ENCODE data around the gene GNA12.

GNA12 gene

DNA sequence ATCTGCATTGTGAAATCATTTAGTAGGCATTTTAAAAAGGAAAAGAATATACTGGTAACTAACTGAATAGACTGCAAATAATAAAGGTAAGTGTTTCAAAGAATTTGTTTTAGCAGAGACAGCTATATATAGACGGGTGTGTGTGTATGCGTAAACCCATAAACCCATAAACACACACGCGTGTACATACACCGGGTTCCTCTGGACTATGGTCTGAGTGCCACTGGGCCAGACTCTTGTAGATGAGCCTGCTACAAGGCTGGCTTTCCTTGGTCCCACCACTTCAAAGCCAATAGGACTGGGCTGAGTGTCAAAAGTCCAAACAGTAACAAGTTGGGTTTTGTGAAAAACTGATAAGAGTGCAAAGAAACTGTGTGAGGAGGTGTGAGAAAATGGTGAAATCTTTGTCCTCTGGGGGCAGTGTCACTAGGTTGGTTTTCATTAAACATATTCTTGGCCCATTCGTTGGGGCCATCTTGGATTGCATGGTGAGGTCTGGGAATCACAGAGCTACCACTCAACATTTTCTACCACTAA lies 39.8 kb downstream of the GNA12 start:
- no peak for DNase-seq (ENCODE audit: low read depth in 2 of 2)

DNA sequence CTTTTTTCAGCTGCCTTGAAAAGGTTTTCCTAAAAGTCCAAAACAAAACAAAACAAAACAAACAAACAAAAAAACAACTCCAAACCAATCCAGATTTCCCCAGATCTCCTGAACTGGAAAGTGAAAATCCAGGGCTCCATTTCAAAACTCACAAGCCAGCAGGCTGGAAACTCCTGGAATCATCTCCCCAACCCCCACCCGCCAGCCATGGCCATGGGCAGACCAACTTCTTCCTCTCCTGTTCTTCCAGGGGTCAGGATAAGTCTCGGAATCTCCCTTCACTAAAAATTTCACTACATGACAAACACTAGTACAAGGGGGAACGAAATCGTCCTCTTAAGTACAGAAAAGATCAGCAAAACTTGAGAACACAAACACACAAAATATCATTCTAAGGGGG lies 40.4 kb downstream of the GNA12 start:
- DNase-seq (ENCODE audit: low read depth in 2 of 2) = no peak

DNA sequence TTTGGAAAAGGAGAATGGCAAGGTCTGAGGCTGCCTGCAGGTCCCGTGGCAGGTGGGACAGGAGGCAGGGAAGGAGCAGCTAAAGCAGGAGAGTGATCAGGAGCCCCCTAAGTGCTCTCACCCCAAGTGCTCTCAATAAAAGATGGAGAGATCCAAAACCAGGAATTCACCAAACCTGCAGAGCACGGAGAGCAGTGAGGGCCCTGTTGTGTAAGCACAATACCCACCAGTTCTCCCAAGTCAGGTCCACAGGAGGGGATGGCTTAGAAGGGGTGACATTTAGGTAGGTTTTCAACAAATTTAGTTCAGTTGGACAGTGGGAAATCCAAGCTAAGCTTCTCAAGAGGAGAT lies 40.8 kb downstream of the GNA12 start:
- DNase-seq (ENCODE audit: low read depth in 2 of 2) = no peak

DNA sequence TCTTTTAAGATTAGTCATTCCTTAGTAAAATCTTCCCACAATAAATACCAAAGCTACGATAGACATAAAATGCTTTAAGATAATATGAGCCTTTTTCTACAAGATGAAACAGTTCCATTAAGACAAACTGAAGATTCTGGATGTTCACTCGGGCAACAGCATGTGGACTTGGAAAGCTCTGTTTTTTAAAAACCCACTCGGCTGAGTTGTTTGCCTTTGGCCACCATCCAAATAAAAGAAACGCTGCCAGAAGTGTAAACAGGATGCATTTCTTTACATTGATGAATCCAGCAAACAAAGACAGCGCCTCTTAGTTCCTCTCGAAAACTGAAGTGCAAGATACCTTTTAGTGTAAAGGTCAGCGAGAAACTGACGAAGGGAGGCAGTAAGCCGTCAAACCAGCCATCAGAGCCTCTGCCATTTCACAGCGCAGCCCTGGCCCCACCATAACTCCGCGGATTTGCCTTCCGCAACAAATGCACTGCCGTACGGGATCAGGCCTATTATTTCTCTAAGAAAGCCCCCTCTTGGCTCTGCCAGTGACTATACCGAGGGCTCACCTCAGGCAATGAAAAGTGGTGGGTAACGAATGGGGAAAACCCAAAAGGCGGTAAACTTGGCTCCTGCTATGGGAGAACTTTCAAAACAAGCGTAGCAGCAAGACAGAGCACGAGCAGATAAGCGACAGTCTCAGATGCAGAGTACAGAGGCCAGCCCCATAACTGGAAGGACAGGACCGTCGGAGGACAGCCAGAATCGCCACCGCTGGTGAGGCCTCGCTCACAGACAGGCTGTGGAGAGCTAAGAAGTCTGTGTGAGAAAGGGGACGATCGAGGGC lies 41.4 kb downstream of the GNA12 start:
- DNase-seq (ENCODE audit: low read depth in 2 of 2) = peak in 1 of 2 experiments; percentile 22

DNA sequence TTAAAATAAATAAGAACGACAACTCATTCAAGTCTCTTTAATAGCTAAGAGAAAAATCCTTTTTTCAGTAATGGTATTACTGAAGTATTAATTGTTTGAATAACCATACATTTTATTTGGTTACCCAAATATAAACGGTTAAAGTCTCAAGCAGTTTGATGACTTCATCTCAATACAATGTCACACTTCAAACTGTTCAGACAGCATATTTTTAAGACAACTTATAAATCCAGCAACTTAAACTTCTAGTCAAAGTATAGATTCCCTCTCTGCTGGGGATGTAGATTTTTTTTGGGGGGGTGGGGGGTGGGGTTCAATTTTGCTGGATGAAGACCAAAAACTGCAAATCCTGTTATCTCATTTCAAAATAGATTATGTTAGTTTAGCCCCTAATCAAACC lies 42.0 kb downstream of the GNA12 start:
- peak; percentile 29 for DNase-seq (ENCODE audit: low read depth in 2 of 2)

DNA sequence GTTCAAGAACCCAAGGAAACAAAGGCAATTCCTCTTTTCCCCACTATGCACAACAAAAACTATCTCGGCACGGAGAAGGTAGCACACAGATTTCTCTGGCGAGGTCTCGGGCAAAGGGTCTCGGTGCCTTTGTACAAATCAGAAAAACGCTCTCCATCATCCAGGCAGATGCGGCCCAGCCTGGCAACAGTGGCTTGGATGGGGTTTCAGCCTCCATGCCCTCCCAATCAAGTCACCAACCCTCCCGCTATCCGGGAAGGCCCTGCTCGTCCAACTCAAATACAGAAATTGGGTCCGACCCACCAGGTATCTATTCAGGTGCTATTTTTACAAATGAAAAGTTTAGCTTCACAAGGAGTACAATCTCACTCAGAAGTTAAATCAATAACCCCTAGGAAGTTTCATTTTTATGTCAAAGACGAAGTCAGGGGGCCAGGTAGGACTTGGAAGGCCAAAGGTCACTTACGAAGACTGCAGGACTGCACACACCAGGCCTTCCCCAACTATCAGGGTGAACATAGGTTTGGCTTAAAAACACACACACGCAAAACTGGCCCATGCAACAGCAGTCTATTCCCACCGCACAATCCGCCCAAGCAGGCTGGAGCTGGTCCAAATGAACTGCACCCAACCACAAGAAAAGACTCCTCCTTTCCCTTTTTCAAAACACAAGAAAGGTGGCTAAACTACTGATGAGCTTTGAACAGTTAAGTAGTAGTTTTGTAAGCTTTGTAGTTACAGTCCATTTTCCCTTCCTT lies 43.0 kb downstream of the GNA12 start:
- peak in 1 of 2 experiments; percentile 20 for DNase-seq (ENCODE audit: low read depth in 2 of 2)

DNA sequence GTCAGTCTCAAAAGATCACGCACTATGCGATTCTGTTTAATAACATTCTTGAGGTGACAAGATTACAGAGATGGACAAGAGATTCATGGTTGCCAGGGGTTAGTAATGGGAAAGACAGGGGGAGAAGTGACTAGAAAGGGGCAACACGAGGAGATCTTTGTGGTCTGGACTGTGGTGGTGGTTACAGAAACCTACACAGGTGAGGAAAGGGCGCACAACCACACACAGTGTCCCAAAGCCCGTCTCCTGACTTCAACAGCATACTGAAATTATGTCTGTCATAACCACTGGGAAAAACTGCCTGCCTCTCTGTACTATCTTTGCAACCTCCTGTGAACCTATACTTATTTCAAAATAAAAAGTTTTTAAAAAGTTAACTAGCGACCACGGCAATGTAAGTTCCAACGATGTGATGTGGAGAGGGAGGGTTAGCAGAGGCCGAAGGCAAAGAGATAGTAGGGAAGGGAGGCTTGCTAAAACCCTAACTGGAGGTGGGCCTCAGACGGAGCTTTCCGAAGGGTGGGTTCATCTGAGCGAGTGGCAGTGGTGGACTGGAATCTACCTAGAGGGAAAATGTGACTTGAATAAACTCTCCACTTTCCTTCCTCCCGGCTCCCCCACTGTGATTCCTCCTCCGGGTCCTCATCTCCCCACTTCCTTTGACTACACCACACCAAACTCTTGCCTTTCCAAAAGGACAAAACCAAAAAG lies 43.7 kb downstream of the GNA12 start:
- no peak for DNase-seq (ENCODE audit: low read depth in 2 of 2)

DNA sequence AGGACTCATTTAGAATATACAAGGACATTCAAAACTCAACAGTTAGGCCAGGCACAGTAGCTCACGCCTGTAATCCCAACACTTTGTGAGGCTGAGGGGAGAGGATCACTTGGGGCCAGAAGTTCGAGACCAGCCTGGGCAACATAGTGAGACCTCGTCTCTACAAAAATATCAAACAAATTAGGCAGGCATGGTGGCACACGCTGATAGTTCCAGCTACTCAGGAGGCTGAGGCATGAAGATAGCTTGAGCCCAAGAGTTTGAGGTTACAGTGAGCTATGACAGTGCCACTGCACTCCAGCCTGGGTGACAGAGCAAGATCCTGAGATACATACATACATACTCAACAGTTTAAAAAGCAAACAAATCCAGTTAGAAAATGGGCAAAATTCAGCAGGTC lies 44.9 kb downstream of the GNA12 start:
- no peak for DNase-seq (ENCODE audit: low read depth in 2 of 2)

DNA sequence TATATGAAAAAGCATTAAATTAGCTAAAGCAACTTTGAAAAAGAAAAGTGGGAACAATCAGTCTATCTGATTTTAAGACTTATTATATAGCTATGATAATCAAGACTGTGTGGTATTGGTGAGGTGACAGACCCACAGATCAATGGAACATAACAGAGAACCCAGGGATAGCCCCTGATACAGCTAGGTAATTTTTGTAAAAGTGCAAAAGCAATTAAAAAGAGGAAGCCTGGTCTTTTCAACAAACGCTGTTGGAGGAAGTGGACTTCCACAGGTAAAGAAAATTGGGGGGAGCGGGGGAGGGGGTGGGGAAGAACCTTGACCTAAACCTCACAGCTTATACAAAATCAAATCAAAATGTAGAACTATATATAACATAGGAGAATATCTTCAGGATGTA lies 45.4 kb downstream of the GNA12 start:
- DNase-seq (ENCODE audit: low read depth in 2 of 2) = no peak

DNA sequence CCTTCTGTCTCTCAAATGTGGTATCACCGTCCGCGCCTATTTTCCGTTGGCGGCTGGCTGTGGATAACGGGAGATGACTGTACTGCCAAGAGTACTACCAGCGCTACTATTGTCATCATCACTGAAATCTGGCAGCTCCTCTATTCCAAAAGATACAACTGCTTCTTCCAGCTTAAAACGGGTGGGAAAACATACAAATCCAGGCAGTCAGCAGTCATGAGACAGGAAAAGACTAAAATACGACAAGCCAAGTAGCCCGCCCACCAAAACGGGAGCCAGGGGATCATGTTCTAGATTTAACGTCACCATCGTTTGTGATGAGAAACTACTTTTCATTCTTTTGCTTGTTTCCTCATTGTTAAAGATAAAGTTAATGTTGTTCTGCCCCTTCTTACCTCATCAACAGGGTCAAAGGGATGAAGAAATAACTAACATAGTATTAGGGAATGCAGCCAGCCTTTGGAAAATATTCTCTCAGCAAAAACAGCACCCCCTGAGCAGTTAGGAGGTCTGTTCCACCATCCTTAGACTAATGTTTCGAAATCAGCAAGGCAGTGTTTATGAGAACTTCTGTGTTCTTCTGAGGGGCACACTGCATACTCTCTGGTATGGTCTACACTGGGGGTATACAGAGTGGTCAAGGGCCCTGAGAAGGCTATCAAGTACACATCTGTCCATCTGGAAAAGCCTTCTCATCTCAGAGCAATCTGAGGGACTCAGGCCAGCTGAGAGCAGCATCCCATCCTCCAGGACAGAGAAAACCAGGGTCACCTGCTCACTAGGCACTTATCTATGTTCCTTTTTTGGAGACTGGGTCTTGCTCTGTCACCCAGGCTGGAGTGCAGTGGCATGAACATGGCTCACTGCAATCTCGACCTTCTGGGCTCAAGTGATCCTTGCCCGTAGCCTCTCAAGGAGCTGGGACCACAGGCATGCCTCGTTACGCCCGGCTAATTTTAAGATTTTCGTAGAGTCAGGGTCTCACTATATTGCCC lies 47.5 kb downstream of the GNA12 start:
- DNase-seq (ENCODE audit: low read depth in 2 of 2) = peak in 1 of 2 experiments; percentile 26

DNA sequence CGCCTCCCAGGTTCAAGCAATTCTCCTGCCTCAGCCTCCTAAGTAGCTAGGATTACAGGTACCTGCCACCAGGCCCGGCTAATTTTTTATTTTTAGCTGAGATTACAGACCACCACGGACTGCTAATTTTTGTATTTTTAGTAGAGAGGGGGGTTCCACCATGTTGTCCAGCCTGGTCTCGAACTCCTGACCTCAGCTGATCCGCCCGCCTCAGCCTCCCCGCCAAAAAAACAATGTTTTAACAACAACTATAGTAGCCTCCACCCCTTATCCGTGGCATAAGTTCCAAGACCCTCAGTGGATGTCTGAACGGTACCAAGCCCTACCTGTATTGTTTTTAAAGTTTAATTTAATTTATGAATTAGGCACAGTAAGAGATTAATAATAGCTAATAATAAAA lies 48.2 kb downstream of the GNA12 start:
- DNase-seq (ENCODE audit: low read depth in 2 of 2) = no peak

DNA sequence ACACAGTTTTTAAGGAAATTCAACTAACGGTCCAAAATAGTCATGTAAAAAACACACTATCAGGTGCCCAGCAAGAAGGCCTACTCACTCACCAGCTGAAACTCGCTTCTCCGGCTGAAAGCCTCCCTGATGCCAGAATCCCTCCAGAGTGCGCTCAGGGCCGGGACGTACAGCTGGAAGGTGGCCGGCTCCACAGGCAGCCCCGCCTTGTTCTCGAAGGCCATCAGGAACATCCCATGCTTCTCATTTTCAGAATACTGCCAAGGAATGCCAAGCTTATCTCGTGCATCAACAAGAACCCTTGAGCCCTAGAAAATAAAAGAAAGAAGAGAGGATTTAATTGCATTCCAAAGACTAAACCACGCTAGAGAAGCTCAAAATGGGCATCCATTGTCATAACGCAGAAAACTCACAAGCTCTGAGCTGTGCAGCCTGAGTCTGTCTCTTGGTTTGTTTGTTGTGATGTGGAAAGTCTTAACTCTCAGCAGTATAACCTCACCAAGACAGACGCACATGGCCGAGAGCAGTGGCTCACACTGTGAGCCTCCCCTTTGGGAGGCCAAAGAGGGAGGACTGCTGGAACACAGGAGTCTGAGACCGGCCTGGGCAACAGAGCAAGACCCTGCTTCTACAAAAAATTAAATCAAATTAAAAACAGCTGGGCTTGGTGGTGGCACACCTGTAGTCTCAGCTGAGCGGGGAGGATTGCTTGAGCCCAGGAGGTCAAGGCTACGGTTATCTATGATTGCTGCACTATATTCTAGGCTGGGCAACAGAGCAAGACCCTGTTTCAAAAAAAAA lies 49.1 kb downstream of the GNA12 start:
- DNase-seq (ENCODE audit: low read depth in 2 of 2) = no peak

DNA sequence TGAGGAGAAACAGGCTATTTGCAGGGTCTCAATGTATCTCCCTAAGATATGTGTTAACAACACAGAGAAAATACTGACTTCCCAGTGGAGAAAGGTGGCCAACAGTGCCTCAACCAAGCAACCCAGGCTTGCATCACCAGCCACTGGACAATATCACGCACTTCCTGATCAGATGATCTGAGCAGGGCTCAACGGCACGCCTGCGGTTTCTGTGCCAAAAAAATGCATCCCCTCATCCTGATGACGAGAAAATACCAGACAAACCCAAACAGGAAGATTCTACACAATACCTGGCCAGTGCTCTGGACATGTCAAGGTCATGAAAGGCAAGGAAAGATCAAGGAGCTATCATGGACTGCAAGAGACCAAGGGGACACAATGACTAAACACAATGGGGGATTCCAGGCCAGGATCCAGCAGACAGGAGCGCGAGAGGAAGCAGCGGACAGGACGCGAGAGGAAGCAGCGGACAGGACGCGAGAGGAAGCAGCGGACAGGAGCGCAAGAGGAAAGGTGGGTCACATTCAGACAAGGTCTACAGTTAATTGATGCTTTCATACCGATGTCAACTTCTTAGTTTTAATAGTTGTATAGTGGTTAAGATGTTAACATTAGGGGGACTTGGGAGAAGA lies 51.1 kb downstream of the GNA12 start:
- no peak for DNase-seq (ENCODE audit: low read depth in 2 of 2)

DNA sequence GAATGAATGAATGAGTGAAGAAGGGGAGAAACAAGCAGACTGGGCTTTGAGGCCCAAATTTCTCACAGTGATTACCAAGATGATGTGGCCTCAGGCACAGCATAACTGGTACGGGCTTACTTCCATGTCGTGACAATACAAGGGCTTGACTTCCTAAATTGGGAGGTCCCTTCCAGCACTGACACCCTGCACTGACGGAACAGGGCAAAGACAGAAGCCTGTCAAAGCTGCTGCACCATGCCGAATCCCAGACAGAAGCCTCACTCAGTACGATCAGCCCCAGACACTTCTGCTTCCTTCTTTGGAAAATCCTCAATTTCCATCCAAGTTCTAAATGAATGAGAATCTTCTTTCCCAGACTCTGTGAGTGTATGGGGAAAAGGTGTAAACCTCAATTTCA lies 51.9 kb downstream of the GNA12 start:
- no peak for DNase-seq (ENCODE audit: low read depth in 2 of 2)

DNA sequence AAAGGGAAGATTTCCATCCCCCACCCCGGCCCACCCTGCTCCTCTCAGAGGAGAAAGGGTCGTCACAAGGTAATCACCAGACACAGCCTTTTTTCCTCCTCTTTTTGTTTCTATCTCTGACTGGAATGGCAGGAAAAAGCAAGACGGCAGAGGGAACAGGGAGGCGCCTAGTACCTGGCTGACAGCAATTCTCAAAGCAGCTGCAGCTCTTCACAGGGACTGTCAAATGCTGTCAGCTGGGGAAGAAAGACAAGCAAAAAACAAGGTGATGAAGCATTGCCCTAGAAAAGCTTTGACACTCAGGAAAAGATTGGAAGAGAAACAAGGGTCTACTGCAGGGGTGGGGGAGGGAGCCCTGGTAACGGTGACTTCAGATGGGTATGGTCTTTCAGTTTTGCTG lies 52.7 kb downstream of the GNA12 start:
- DNase-seq (ENCODE audit: low read depth in 2 of 2) = no peak

DNA sequence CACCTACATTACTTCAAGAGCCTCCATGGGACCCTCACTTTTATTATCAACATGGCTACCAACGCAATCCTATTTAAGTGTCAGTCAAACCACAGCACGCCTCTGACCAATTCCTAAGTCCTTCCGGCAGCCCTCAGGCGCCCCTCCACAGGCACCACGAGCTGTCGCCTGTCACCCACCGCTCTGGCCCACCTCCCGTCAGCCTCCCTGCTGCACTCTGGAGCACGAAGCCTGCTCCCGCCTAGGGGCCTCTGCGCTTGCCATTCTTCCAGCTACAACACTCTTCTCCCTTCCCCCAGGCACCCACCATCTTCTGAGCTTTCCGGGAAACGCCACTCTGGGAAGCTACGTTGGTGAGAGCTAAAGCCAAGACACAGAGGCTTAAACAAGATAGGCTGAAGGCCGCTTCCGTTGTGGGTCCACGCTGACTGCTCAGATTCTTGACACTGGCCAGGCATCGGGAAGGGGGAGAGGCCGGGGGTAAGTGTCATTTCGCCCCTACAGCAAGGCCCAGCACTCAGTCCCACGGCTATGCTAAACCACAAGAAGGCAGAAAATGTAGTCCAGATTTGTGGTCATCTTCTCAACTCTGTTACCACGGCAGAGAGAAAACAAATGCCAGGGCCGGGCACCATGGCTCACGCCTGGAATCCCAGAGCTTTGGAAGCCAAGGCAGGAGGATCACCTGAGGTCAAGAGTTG lies 56.7 kb downstream of the GNA12 start:
- no peak for DNase-seq (ENCODE audit: low read depth in 2 of 2)

DNA sequence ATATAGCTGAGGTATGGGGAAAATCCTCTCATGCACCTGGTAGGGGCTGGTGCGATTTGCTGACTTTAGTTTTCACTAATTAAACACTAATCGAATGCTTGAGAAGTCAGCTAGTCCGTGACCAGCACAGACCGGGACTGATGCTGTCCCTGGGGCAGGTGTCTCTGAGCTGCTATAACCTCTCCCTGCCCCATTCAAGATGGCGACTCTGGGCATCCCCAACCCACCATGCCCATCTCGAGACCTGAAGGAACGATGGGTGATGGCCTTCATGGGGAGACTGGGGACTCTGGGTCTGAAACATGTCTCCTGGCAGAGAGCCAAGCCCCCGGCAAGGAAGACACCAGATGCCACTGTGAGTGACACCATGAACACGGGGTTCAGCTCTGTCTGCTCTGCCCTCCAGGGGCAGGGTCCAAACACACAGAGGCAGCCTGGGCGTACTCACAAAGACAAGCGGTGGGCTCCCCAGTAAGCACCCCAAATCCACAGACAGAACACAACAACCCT lies 57.4 kb downstream of the GNA12 start:
- DNase-seq (ENCODE audit: low read depth in 2 of 2) = no peak

DNA sequence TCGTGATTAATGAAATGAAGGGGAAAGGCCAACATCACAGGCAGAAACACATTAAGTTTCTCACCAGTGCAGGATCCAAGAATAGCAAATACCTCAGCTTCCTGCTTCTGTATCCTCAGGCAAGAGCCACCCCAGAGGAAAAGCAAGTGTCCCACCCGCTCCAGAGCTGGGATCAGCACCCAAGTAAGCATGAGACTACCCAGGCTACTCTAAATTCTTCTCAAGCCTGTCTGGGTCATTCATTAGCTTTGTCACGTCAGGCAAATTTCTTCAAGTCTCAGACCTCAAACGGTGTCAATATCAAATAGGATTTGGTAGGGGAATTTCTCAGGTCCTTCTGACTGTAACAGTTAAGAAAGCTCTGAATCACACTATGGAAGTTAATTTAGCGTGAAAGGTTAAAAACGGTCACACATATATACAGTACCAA lies 59.0 kb downstream of the GNA12 start:
- no peak for DNase-seq (ENCODE audit: low read depth in 2 of 2)

DNA sequence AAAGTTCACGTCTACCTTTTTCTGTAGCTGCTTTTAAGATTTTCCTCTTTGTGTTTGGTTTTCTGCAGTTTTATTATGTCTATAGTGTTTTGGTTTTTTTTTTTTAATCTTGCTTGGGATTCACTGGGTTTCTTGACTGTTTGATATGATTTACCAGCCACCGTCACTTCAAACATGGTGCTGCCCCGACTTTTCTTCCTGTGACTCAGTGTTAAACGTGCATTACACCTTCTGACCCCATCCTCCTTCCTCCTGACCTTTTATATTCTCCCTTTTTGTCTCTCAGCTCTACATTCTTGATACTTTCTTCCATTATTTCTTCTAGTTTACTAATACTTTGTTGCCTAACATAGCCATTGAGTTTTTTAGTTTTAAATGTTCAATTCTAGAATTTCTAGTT lies 61.5 kb downstream of the GNA12 start:
- DNase-seq (ENCODE audit: low read depth in 2 of 2) = no peak

Measured in fibroblast of skin of left quadriceps (primary cell).